ENCODE measurements around the gene TPP2.

TPP2 gene

GRCh38 chr13:102596147-102597028 is at the start of gene TPP2:
Gene TPP2 (plus strand): TSS chr13:102596986. CDS start chr13:102597039, 53 bp downstream.
- DNase-seq: peak; percentile 45 to 99 (median 96)

- DNase-seq: no peak
Measured at GRCh38 chr13:102548811-102549210, 48.0 kb upstream of the TPP2 start.

- no peak for DNase-seq
Measured at GRCh38 chr13:102550507-102550906, 46.3 kb upstream of the TPP2 start.

- peak in 4 of 56 donors; percentile 5 to 26 (median 11) for DNase-seq
Measured at GRCh38 chr13:102555914-102556553, 40.8 kb upstream of the TPP2 start.

GRCh38 chr13:102556806-102557205 is 40.0 kb upstream of the TPP2 start:
- no peak for DNase-seq

GRCh38 chr13:102558029-102558428 is 38.8 kb upstream of the TPP2 start:
- no peak for DNase-seq

GRCh38 chr13:102561933-102562332 is 34.9 kb upstream of the TPP2 start:
- DNase-seq: no peak

GRCh38 chr13:102563267-102563666 is 33.5 kb upstream of the TPP2 start:
- no peak for DNase-seq

GRCh38 chr13:102564564-102564963 is 32.2 kb upstream of the TPP2 start:
- no peak for DNase-seq

- DNase-seq: no peak
Measured at GRCh38 chr13:102566513-102566912, 30.3 kb upstream of the TPP2 start.

GRCh38 chr13:102567857-102568256 is 28.9 kb upstream of the TPP2 start:
- no peak for DNase-seq

GRCh38 chr13:102569488-102569887 is 27.3 kb upstream of the TPP2 start:
- peak in 3 of 56 donors; percentile 3 to 17 (median 8) for DNase-seq

- DNase-seq: no peak
Measured at GRCh38 chr13:102571075-102571474, 25.7 kb upstream of the TPP2 start.

- no peak for DNase-seq
Measured at GRCh38 chr13:102572323-102572722, 24.5 kb upstream of the TPP2 start.

GRCh38 chr13:102580552-102581169 is 16.1 kb upstream of the TPP2 start:
- peak in 10 of 56 donors; percentile 1 to 61 (median 22) for DNase-seq

GRCh38 chr13:102582256-102582655 is 14.5 kb upstream of the TPP2 start:
- no peak for DNase-seq

GRCh38 chr13:102584434-102584833 is 12.4 kb upstream of the TPP2 start:
- no peak for DNase-seq

- no peak for DNase-seq
Measured at GRCh38 chr13:102586615-102587014, 10.2 kb upstream of the TPP2 start.

- DNase-seq: no peak
Measured at GRCh38 chr13:102587916-102588315, 8.9 kb upstream of the TPP2 start.

- peak in 26 of 56 donors; percentile 1 to 47 (median 10) for DNase-seq
Measured at GRCh38 chr13:102589301-102589822, 7.4 kb upstream of the TPP2 start.

GRCh38 chr13:102591988-102592781 is 4.6 kb upstream of the TPP2 start:
- peak in 55 of 56 donors; percentile 18 to 88 (median 70) for DNase-seq
